CD4-positive, alpha-beta memory T cell (primary cell): ENCODE data around the gene TCERG1L. TPM values are rescaled to one million over a fixed set of nuclear protein-coding genes. Genes with fewer than 3 reads are reported as not detected.

Source experiments
- CTCF ChIA-PET: fragments of 350-600 bp; sonication (Branson Sonifier 250); formaldehyde crosslinking; loops from one replicate; lab custom pipeline; 2021; ENCODE audit warnings: inconsistent platforms; ENCODE audit not compliant: partially characterized antibody; lab: Charles Lee
- POLR2A ChIA-PET: fragments of 350-600 bp; sonication (Branson Sonifier 250); formaldehyde crosslinking; loops from one replicate; lab custom pipeline; 2021; ENCODE audit not compliant: partially characterized antibody; lab: Charles Lee
- DNase-seq, 5 donors: peaks; one replicate each; pipeline versions ENCODE4 v3.0.0 to v3.0.0-alpha.2; 2020 to 2022; ENCODE audit warnings: mixed read lengths in 1 of 5
- H3K27ac ChIP-seq: one replicate; pipeline ENCODE4 v1.7.0; 2013; ENCODE audit warnings: low read depth, low read length
- H3K27me3 ChIP-seq: 2 replicates; pipeline ENCODE4 v1.7.0; 2013; ENCODE audit warnings: mild to moderate bottlenecking, low read length, moderate library complexity; ENCODE audit not compliant: insufficient read depth
- H3K36me3 ChIP-seq: 2 replicates; pipeline ENCODE4 v1.7.0; 2013; ENCODE audit warnings: mild to moderate bottlenecking, low read length, moderate library complexity; ENCODE audit not compliant: insufficient read depth
- H3K4me1 ChIP-seq: 2 replicates; pipeline ENCODE4 v1.7.0; 2013; ENCODE audit warnings: mild to moderate bottlenecking, low read length, moderate library complexity; ENCODE audit not compliant: insufficient read depth
- H3K4me3 ChIP-seq, 2 donors: one replicate each; pipeline ENCODE4 v1.7.0; 2013; ENCODE audit warnings: low read length in 2 of 2, mild to moderate bottlenecking in 1 of 2
- H3K9me3 ChIP-seq, 2 donors: one replicate each; pipeline ENCODE4 v1.7.0; 2013; ENCODE audit warnings: low read length in 2 of 2, control low read depth in 1 of 2; ENCODE audit not compliant: control insufficient read depth in 1 of 2
- H3K27ac Mint-ChIP-seq, 7 donors: one replicate each; pipeline ENCODE4 v1.8.0; 2020 to 2021; ENCODE audit warnings: mixed read lengths in 7 of 7, mild to moderate bottlenecking in 6 of 7, inconsistent platforms in 3 of 7, moderate library complexity in 3 of 7
- H3K27me3 Mint-ChIP-seq, 2 donors: one replicate each; pipeline ENCODE4 v1.8.0; 2020 to 2021; ENCODE audit warnings: mixed read lengths in 2 of 2
- H3K36me3 Mint-ChIP-seq, 2 donors: one replicate each; pipeline ENCODE4 v1.8.0; 2020 to 2021; ENCODE audit warnings: mixed read lengths in 2 of 2, inconsistent platforms in 1 of 2, mild to moderate bottlenecking in 1 of 2
- H3K4me1 Mint-ChIP-seq, 4 donors: one replicate each; pipeline ENCODE4 v1.8.0; 2020 to 2021; ENCODE audit warnings: mixed read lengths in 4 of 4, mild to moderate bottlenecking in 1 of 4
- H3K4me3 Mint-ChIP-seq, 8 donors: one replicate each; pipeline ENCODE4 v1.8.0; 2020 to 2021; ENCODE audit warnings: mixed read lengths in 8 of 8, mild to moderate bottlenecking in 7 of 8, moderate library complexity in 6 of 8, inconsistent platforms in 3 of 8
- H3K9me3 Mint-ChIP-seq, 8 donors: one replicate each; pipeline ENCODE4 v1.8.0; 2020 to 2021; ENCODE audit warnings: mixed read lengths in 8 of 8, mild to moderate bottlenecking in 5 of 8, inconsistent platforms in 3 of 8, moderate library complexity in 1 of 8
- intact Hi-C: fragments of 100-400 bp; cut with micrococcal nuclease; formaldehyde crosslinking; loops from one replicate; pipeline ENCODE4 v1.15.1; 2023
- polyA plus RNA-seq, 2 donors: library from polyadenylated mRNA; unstranded; fragments of 300-500 nt; fragmentation: Illumina TruSeq; gene quantifications; one replicate each; pipeline ENCODE4 v1.2.3, GENCODE V29; 2021
- total RNA-seq, 2 experiments: library from RNA; stranded (reverse); gene quantifications; one replicate each; pipeline ENCODE4 v1.2.3, GENCODE V29; 2021

TCERG1L gene, protein sequence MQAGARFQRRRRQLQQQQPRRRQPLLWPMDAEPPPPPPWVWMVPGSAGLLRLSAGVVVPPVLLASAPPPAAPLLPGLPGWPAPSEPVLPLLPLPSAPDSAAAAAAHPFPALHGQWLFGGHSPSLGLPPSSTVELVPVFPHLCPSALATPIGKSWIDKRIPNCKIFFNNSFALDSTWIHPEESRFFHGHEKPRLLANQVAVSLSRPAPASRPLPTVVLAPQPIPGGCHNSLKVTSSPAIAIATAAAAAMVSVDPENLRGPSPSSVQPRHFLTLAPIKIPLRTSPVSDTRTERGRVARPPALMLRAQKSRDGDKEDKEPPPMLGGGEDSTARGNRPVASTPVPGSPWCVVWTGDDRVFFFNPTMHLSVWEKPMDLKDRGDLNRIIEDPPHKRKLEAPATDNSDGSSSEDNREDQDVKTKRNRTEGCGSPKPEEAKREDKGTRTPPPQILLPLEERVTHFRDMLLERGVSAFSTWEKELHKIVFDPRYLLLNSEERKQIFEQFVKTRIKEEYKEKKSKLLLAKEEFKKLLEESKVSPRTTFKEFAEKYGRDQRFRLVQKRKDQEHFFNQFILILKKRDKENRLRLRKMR
- not detected for total RNA-seq
- polyA plus RNA-seq = not detected

DNA sequence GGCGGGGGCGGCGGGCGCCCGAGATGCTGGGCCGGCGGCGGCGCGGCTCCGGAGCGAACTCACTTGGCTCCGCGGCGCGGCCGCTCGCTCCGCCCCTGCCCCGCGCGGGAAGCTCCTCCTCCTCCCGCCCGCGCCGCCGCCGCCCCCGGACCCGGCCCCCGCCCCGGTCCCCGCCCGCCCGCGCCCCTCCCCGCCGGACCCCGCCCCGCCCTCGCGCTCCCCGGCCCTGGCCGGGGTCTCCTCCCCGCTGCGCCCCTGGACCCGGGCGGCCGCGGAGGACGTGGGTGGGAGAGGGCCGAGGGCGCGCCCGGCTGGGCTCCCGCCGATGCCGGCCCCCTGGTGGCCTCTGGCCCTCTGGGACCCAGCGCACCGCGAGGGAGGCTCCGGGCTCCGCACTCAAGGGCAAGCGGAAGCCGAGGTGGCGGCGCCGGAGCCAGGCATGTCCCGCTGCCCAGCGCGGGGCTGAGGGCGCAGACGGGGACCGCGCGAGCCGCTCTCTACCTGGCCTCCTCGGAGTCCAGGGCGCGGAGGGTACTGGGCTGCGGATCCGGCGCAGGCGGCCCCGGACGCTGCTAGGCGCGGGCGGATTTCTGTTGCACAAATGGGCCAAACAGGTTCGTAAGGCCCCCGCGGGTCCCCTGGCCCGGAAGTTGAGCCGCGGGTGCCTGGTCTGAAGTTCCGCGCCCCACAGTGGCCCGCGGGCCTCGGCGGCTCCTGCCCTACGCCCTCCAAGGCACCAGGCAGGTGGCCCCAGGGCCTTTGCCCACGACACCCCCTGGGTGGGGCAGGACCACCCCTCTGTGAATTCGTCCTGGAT lies at the start of gene TCERG1L:
TCERG1L (minus strand) TSS at position 61 of the 817 bp plus-strand sequence. CDS start 86 bp downstream, outside the sequence.
- ChIA-PET POLR2A (no interaction called here), CTCF (no interaction called here)
- Mint-ChIP-seq H3K4me3 (peak within 1 kb of the TSS in 6 of 8 donors; percentile 15 to 65 (median 58)), H3K27ac (no peak within 1 kb of the TSS), H3K27me3 (peaks cover 21 to 22% of the 10 kb centered on the region in 2 donors), H3K9me3 (peaks cover 0 to 5% (median 0%) of the 10 kb centered on the region in 8 donors), H3K4me1 (peaks cover 4 to 14% (median 8%) of the 10 kb centered on the region in 4 donors), H3K36me3 (no peaks in the 10 kb centered on the region)
- peaks cover 7% of the 10 kb centered on the region for H3K4me1 ChIP-seq
- no peaks in the 10 kb centered on the region for H3K9me3 ChIP-seq
- DNase-seq = no peak
- H3K27me3 ChIP-seq = peaks cover 6% of the 10 kb centered on the region
- no peaks in the 10 kb centered on the region for H3K36me3 ChIP-seq
- no peak within 1 kb of the TSS for H3K27ac ChIP-seq
- H3K4me3 ChIP-seq = no peak within 1 kb of the TSS
- intact Hi-C loops = no loop called here

DNA sequence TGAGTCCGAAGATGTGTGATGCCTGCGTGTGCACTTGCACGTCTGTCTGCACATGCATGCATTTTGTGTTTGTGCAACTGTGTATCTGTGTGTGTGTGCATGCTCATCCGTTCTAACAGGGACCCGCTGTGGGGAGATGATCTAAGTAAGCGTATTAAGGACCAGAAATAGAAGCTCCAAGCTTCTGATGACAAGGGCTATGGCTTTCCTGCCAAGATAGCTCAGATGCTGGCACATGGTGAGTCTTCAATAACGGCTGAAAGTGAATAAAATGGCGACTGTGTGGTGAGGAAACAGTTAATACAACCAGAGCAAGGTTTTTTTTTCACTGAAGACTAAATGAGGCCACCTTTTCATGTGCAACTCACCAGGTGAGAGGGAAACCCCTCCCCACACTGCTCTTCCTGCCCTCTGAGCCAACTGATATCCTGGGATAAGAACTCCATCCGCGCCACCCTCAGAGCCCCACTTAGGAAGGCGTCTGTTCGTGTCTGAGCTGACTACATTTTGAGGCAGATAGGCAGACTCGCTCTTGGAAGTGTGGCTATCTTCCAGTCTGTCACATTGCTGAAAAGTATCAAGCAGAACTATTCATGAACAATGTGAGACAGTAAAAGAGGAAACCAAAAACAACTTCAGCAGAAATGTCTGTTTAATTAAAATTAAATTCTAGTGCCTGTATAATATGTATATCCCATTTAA lies 47.4 kb upstream of the TCERG1L start:
- ChIA-PET POLR2A (no interaction called here), CTCF (no interaction called here)
- Mint-ChIP-seq H3K36me3 (no peaks in the 10 kb centered on the region), H3K27ac (no peak overlapping the region), H3K9me3 (peaks cover 0 to 18% (median 4%) of the 10 kb centered on the region in 8 donors), H3K4me1 (no peaks in the 10 kb centered on the region), H3K4me3 (no peak overlapping the region), H3K27me3 (no peaks in the 10 kb centered on the region)
- Histone ChIP-seq H3K27ac (no peak overlapping the region), H3K4me1 (no peaks in the 10 kb centered on the region), H3K9me3 (no peaks in the 10 kb centered on the region), H3K27me3 (no peaks in the 10 kb centered on the region), H3K4me3 (no peak overlapping the region), H3K36me3 (no peaks in the 10 kb centered on the region)
- DNase-seq = no peak
- intact Hi-C loops = no loop called here

DNA sequence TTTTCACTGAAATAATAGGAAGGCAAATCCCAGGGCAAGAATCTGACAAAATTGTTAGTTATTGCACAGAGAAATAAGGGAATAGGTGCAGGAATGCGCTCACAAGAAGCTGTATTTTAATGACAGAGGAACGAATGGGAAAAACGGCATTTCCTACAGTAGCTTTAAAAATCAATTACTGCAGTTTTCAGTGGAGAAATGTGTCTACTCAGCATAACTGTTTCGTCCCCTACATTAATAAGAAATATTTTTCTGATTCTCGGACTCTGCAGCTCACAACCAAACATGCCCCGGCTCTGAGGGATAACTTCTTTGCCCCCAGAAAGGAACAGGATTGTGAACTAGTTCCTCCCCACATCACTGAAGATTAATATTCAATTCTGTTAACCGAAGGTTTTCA lies 44.9 kb upstream of the TCERG1L start:
- ChIA-PET CTCF (no interaction called here), POLR2A (no interaction called here)
- Histone ChIP-seq H3K9me3 (no peaks in the 10 kb centered on the region), H3K27ac (no peak overlapping the region), H3K36me3 (no peaks in the 10 kb centered on the region), H3K4me1 (no peaks in the 10 kb centered on the region), H3K27me3 (no peaks in the 10 kb centered on the region), H3K4me3 (no peak overlapping the region)
- peaks cover 0 to 23% (median 6%) of the 10 kb centered on the region in 8 donors for H3K9me3 Mint-ChIP-seq
- H3K27me3 Mint-ChIP-seq = no peaks in the 10 kb centered on the region
- H3K36me3 Mint-ChIP-seq = no peaks in the 10 kb centered on the region
- H3K4me3 Mint-ChIP-seq = no peak overlapping the region
- H3K4me1 Mint-ChIP-seq = no peaks in the 10 kb centered on the region
- intact Hi-C loops = no loop called here
- no peak for DNase-seq
- no peak overlapping the region for H3K27ac Mint-ChIP-seq

DNA sequence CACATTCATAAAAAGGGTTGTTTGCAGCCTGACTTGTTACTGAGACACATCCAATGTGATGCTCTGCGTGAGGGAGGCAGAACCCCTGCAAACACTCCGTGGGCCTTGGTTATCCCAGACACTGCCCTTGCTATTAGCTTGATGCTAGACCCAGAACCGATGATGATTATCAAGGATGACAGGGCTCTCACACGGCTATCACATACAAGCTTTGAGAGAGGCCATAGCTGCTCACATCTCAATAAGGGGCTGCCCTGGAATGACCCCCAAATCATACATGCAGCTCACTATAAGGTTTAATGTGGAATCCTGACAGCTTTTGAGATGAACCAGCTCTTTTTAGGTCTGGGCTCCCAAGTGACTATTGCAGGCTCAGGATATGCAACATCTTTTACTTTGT lies 44.4 kb upstream of the TCERG1L start:
- intact Hi-C loops = no loop called here
- ChIA-PET CTCF (no interaction called here), POLR2A (no interaction called here)
- Histone ChIP-seq H3K36me3 (no peaks in the 10 kb centered on the region), H3K9me3 (no peaks in the 10 kb centered on the region), H3K4me1 (no peaks in the 10 kb centered on the region), H3K27me3 (no peaks in the 10 kb centered on the region), H3K4me3 (no peak overlapping the region), H3K27ac (no peak overlapping the region)
- Mint-ChIP-seq H3K27me3 (no peaks in the 10 kb centered on the region), H3K27ac (no peak overlapping the region), H3K36me3 (no peaks in the 10 kb centered on the region), H3K4me1 (no peaks in the 10 kb centered on the region), H3K4me3 (no peak overlapping the region), H3K9me3 (peaks cover 0 to 24% (median 7%) of the 10 kb centered on the region in 8 donors)
- no peak for DNase-seq

DNA sequence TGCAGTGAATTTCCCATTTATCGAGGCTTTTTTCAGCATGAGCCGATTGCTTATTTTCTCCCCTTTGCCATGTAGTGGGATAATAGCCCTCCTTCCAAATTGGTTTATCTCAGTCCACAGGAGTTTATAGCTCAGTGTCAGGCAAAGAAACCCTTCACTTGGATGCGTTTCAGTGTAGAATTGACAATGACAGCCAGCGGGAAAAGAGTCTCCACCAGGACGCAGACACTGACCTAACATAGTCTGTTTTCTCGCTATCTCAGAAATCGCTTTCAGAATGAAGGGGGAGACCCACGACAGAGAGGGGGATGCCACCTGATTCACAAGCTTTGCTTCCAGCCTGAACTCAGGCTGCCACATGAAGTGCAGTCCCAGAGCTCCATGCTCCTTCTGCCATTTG lies 43.5 kb upstream of the TCERG1L start:
- H3K27me3 Mint-ChIP-seq = no peaks in the 10 kb centered on the region
- no peaks in the 10 kb centered on the region for H3K36me3 Mint-ChIP-seq
- peaks cover 0 to 27% (median 4%) of the 10 kb centered on the region in 8 donors for H3K9me3 Mint-ChIP-seq
- Histone ChIP-seq H3K9me3 (no peaks in the 10 kb centered on the region), H3K4me3 (no peak overlapping the region), H3K36me3 (no peaks in the 10 kb centered on the region), H3K27me3 (no peaks in the 10 kb centered on the region), H3K27ac (no peak overlapping the region), H3K4me1 (no peaks in the 10 kb centered on the region)
- POLR2A ChIA-PET = no interaction called here
- CTCF ChIA-PET = no interaction called here
- no peak overlapping the region for H3K4me3 Mint-ChIP-seq
- DNase-seq = no peak
- H3K4me1 Mint-ChIP-seq = no peaks in the 10 kb centered on the region
- intact Hi-C loops = no loop called here
- no peak overlapping the region for H3K27ac Mint-ChIP-seq

DNA sequence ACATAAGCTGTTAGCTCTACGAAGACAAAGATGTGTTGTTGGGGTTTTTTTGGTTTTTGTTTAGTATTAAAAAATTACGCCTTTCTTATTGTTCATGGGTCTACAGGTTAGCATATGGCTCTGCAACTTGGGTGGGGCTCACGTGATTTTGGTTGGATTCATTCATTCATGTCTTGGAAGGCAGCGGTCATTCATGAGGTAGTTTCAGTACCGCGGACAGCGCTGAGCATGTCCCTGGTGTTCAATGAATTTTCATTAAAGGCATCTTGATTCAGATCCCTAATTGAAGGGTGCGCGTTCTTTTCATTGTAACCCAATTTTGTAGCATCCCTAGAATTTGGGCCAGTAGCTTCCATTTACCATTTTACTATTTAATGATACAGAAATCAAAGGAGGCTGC lies 42.9 kb upstream of the TCERG1L start:
- no peak overlapping the region for H3K4me3 Mint-ChIP-seq
- H3K4me1 Mint-ChIP-seq = no peaks in the 10 kb centered on the region
- no peaks in the 10 kb centered on the region for H3K36me3 ChIP-seq
- H3K27me3 Mint-ChIP-seq = no peaks in the 10 kb centered on the region
- no peaks in the 10 kb centered on the region for H3K27me3 ChIP-seq
- ChIA-PET CTCF (no interaction called here), POLR2A (no interaction called here)
- no peaks in the 10 kb centered on the region for H3K9me3 ChIP-seq
- no peaks in the 10 kb centered on the region for H3K36me3 Mint-ChIP-seq
- H3K27ac Mint-ChIP-seq = no peak overlapping the region
- no peak overlapping the region for H3K4me3 ChIP-seq
- intact Hi-C loops = no loop called here
- DNase-seq = no peak
- no peaks in the 10 kb centered on the region for H3K4me1 ChIP-seq
- H3K27ac ChIP-seq = no peak overlapping the region
- H3K9me3 Mint-ChIP-seq = peaks cover 0 to 26% (median 4%) of the 10 kb centered on the region in 8 donors
